ENCODE data around the gene RGS9BP. TPM values are rescaled to one million over a fixed set of nuclear protein-coding genes. Genes with fewer than 3 reads are reported as not detected.

RGS9BP gene
- total RNA-seq, 1 donor from 2014 or later: 0.18 TPM

DNA sequence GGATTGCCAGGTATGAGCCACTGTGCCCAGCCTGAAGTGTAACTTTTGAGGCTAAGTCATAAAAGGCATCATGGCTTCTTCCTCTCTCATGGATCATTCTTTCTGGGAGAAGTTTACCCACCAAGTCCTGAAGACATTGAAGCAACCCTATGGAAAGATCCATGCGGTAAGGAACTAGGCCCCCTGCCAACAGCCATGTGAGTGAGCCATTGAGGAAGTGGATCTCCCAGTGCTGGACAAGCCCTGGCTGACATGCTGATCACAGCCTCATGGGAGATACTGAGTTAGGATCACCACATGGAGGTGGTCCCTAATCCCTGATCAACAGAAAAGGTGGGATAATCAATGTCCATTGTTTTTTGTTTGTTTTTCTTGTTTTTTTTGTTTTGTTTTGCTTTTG is 12.7 kb downstream of the RGS9BP start:
- Mint-ChIP-seq H3K4me3 (ENCODE audit: unreplicated experiment) (no peak overlapping the region), H3K36me3 (ENCODE audit: low read depth, unreplicated experiment) (peaks cover 2% of the 10 kb centered on the region), H3K27me3 (ENCODE audit: low read depth, unreplicated experiment) (peaks cover 4% of the 10 kb centered on the region), H3K27ac (ENCODE audit: unreplicated experiment) (no peak overlapping the region), H3K4me1 (ENCODE audit: low read depth, unreplicated experiment) (peaks cover 5% of the 10 kb centered on the region), H3K9me3 (ENCODE audit: unreplicated experiment) (peaks cover 3% of the 10 kb centered on the region)
- peaks cover under 1% of the 10 kb centered on the region for H4K20me1 ChIP-seq (ENCODE audit: insufficient read depth, low read length)
- no peak overlapping the region for H3K4me2 ChIP-seq (ENCODE audit: low read length)
- TF ChIP-seq EZH2 (IDR thresholded peaks at IDR 0.05; ENCODE audit: insufficient read depth, low read length): no peak
- TF ChIP-seq, protein P1, sequence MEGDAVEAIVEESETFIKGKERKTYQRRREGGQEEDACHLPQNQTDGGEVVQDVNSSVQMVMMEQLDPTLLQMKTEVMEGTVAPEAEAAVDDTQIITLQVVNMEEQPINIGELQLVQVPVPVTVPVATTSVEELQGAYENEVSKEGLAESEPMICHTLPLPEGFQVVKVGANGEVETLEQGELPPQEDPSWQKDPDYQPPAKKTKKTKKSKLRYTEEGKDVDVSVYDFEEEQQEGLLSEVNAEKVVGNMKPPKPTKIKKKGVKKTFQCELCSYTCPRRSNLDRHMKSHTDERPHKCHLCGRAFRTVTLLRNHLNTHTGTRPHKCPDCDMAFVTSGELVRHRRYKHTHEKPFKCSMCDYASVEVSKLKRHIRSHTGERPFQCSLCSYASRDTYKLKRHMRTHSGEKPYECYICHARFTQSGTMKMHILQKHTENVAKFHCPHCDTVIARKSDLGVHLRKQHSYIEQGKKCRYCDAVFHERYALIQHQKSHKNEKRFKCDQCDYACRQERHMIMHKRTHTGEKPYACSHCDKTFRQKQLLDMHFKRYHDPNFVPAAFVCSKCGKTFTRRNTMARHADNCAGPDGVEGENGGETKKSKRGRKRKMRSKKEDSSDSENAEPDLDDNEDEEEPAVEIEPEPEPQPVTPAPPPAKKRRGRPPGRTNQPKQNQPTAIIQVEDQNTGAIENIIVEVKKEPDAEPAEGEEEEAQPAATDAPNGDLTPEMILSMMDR (IDR thresholded peaks at IDR 0.05; ENCODE audit: insufficient read depth, low read depth, low read length): no peak
- H3K4me3 ChIP-seq (ENCODE audit: insufficient read depth, low read depth, low read length): no peak overlapping the region
- no peak overlapping the region for H3K27ac ChIP-seq (ENCODE audit: low read depth, low read length)
- no peak overlapping the region for H3K9ac ChIP-seq (ENCODE audit: low read length)
- H3K79me2 ChIP-seq (ENCODE audit: insufficient read depth, low read length): peaks cover 14% of the 10 kb centered on the region
- DNase-seq (ENCODE audit: low read depth) (no peak), FAIRE-seq (no peak)
- no peak overlapping the region for H2AFZ ChIP-seq (ENCODE audit: low read depth, low read length)
- H3K27me3 ChIP-seq (ENCODE audit: insufficient read depth, low read length): no peaks in the 10 kb centered on the region
- no peaks in the 10 kb centered on the region for H3K36me3 ChIP-seq (ENCODE audit: insufficient read depth, low read length)
- peaks cover 14% of the 10 kb centered on the region for H3K4me1 ChIP-seq (ENCODE audit: insufficient read depth, low read length)
- no peaks in the 10 kb centered on the region for H3K9me3 ChIP-seq (ENCODE audit: insufficient read depth, low read depth, low read length)

DNA sequence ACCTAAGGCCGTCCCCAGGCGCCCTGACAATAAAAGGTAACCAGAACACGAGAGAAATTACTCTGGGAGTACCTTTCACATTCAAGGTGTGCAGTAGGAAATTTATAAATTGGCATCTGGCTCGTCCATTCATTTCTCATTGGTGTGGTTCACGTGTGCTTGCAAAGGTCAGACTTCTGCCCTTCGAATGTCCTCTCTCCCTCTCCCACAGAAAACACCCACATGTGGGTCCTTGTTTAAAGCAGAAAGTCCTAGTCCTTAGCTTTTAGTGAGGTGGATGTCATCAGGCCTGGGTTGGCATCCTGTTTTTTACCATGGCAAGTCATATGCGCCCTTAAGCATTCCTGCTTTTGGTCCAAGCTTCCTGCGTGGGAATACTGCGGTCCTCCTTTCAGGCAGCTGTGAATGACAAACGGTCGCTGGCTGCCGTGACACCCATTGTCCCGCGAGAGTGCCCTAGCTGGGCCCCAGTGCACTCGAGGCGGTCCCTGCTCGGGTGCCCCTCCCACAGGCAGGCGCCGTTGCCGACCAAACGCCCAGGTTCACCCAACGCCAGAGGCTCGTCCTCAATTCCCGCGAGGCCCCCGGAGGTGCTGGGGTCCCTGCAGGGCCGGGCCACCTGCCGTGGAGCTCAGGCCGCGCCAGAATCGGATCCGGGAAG is 15.8 kb downstream of the RGS9BP start, which contains the start of gene NUDT19:
TSS of gene NUDT19 (plus strand) at position 531 of the 661 bp plus-strand sequence. CDS start 140 bp downstream, outside the sequence.
- FAIRE-seq: no peak

More for the DNA sequence above, 15.8 kb downstream of the RGS9BP start, which contains the start of gene NUDT19:
- no peak for TF ChIP-seq EZH2 (IDR thresholded peaks at IDR 0.05; ENCODE audit: insufficient read depth, low read length)
- TF ChIP-seq, protein P1 (IDR thresholded peaks at IDR 0.05; ENCODE audit: insufficient read depth, low read depth, low read length): no peak
- H3K9me3 ChIP-seq (ENCODE audit: insufficient read depth, low read depth, low read length): no peaks in the 10 kb centered on the region
- H2AFZ ChIP-seq (ENCODE audit: low read depth, low read length): peak within 1 kb of the TSS; percentile 66
- H3K36me3 ChIP-seq (ENCODE audit: insufficient read depth, low read length): no peaks in the 10 kb centered on the region
- peaks cover 12% of the 10 kb centered on the region for H4K20me1 ChIP-seq (ENCODE audit: insufficient read depth, low read length)
- Mint-ChIP-seq H3K4me3 (ENCODE audit: unreplicated experiment) (peak within 1 kb of the TSS; percentile 83), H3K27ac (ENCODE audit: unreplicated experiment) (no peak within 1 kb of the TSS), H3K36me3 (ENCODE audit: low read depth, unreplicated experiment) (peaks cover 2% of the 10 kb centered on the region), H3K4me1 (ENCODE audit: low read depth, unreplicated experiment) (peaks cover 5% of the 10 kb centered on the region), H3K27me3 (ENCODE audit: low read depth, unreplicated experiment) (no peaks in the 10 kb centered on the region), H3K9me3 (ENCODE audit: unreplicated experiment) (peaks cover 4% of the 10 kb centered on the region)
- peaks cover 42% of the 10 kb centered on the region for H3K79me2 ChIP-seq (ENCODE audit: insufficient read depth, low read length)
- H3K27ac ChIP-seq (ENCODE audit: low read depth, low read length): peak within 1 kb of the TSS; percentile 63
- H3K4me1 ChIP-seq (ENCODE audit: insufficient read depth, low read length): peaks cover 14% of the 10 kb centered on the region
- H3K27me3 ChIP-seq (ENCODE audit: insufficient read depth, low read length): no peaks in the 10 kb centered on the region
- peak within 1 kb of the TSS; percentile 71 for H3K9ac ChIP-seq (ENCODE audit: low read length)
- peak; percentile 73 for DNase-seq (ENCODE audit: low read depth)
- H3K4me2 ChIP-seq (ENCODE audit: low read length): peak within 1 kb of the TSS; percentile 78
- peak within 1 kb of the TSS; percentile 70 for H3K4me3 ChIP-seq (ENCODE audit: insufficient read depth, low read depth, low read length)

Measured in astrocyte (in vitro differentiated cells and primary cell).